ENCODE measurements around the gene LGMN.

GRCh38 chr14:92660571-92660970 lies 87.9 kb downstream of the LGMN start:
- TF ChIP-seq CTCF (IDR thresholded peaks at IDR 0.05): no peak
- no peak for TF ChIP-seq EP300 (IDR thresholded peaks at IDR 0.05; ENCODE audit: low read depth)
